Measurements from ENCODE around the gene GPC1. TPM values are rescaled to one million over a fixed set of nuclear protein-coding genes. Genes with fewer than 3 reads are reported as not detected.
A peak's percentile ranks its signal among the peaks of the same experiment; 100 is the strongest.
"Not testable (repeated sequence)": the region's sequence is repeated elsewhere in the genome, so short reads cannot be mapped to it uniquely, and the experiment has no call there.

Gene GPC1
- total and polyA plus RNA-seq, 10 of the 15 experiments (the other 5 are each of a cell fraction or from before 2014, with no cell fraction given), result 0.06 to 0.77 (median 0.23) TPM; not detected in 3

DNA sequence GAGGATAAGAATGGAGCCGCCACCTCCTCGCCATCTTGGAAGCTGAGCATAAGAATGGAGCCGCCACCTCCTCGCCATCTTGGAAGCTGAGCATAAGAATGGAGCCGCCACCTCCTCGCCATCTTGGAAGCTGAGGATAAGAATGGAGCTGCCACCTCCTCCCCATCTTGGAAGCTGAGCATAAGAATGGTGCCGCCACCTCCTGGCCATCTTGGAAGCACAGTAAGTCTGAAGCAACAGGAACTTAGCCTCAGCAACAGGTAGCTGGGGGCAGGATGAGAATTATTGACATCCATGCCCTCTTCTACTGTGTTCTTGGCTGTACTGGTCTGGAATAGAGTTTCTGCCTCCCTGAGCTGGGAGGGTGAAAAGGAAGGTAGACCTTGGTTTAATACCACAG lies 61.6 kb downstream of the GPC1 start:
- H3K79me2 ChIP-seq (ENCODE audit: control insufficient read depth, insufficient read depth, low read length); in situ Hi-C loops (cut with MboI); BruUV-seq (replicated peaks); H3K4me1 ChIP-seq (ENCODE audit: control insufficient read depth, insufficient read depth, low read length); H3K9me3 ChIP-seq (replicated peaks; ENCODE audit: control insufficient read depth, insufficient read depth, low read length); H2AFZ ChIP-seq (ENCODE audit: control insufficient read depth, low read depth, low read length); ATAC-seq; H3K9ac ChIP-seq (ENCODE audit: control insufficient read depth, insufficient read depth, low read length); POLR2A ChIA-PET; H4K20me1 ChIP-seq (ENCODE audit: control insufficient read depth, insufficient read depth); DNase-seq (ENCODE audit: low read depth, low spot score); H3K4me2 ChIP-seq (ENCODE audit: control insufficient read depth, insufficient read depth); intact Hi-C loops (cut with micrococcal nuclease; ENCODE audit: unreplicated experiment); H3K27ac ChIP-seq (ENCODE audit: control insufficient read depth, insufficient read depth); H3K4me3 ChIP-seq; H3K27me3 ChIP-seq (replicated peaks in 1 of 2; ENCODE audit: control insufficient read depth in 2 of 2, insufficient read depth in 2 of 2, low read length in 1 of 2); H3K36me3 ChIP-seq (ENCODE audit: control insufficient read depth in 2 of 2, insufficient read depth in 2 of 2, low read length in 1 of 2): not testable (repeated sequence)
- SMC1A ChIA-PET (ENCODE audit: uncharacterized antibody, unreplicated experiment), result interaction anchor here (1.7 to 1.8 kb wide), 2 partner anchors 17 to 343 kb away, joined by 3 to 6 read pairs; no protein-coding TSS in a partner anchor
- peak; percentile 56 for FAIRE-seq
- TF ChIP-seq, protein P1, sequence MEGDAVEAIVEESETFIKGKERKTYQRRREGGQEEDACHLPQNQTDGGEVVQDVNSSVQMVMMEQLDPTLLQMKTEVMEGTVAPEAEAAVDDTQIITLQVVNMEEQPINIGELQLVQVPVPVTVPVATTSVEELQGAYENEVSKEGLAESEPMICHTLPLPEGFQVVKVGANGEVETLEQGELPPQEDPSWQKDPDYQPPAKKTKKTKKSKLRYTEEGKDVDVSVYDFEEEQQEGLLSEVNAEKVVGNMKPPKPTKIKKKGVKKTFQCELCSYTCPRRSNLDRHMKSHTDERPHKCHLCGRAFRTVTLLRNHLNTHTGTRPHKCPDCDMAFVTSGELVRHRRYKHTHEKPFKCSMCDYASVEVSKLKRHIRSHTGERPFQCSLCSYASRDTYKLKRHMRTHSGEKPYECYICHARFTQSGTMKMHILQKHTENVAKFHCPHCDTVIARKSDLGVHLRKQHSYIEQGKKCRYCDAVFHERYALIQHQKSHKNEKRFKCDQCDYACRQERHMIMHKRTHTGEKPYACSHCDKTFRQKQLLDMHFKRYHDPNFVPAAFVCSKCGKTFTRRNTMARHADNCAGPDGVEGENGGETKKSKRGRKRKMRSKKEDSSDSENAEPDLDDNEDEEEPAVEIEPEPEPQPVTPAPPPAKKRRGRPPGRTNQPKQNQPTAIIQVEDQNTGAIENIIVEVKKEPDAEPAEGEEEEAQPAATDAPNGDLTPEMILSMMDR (IDR thresholded peaks at IDR 0.05 in 2 of 3, conservative IDR thresholded peaks at IDR 0.05 in 1 of 3; ENCODE audit: control insufficient read depth in 2 of 3, extremely low read depth in 1 of 3, insufficient read depth in 1 of 3, low read depth in 3 of 3, low read length in 3 of 3), result peak in 2 of 3 experiments; percentile 25 to 29; a peak in 2 of 6 replicates
- RAD21 ChIA-PET (ENCODE audit: unreplicated experiment), result interaction anchor here (1.3 kb wide), 1 partner anchor 436 kb away, joined by 3 read pairs; no protein-coding TSS in a partner anchor
- CTCF ChIA-PET, result interaction anchor here (1.6 kb wide), 1 partner anchor 18 kb away, joined by 3 read pairs; no protein-coding TSS in a partner anchor
- 97% methylated on average over 7 of the region's 7 CpGs for WGBS (ENCODE audit: insufficient coverage, insufficient replicate concordance, low lambda C conversion rate, missing lambda C conversion rate)

DNA sequence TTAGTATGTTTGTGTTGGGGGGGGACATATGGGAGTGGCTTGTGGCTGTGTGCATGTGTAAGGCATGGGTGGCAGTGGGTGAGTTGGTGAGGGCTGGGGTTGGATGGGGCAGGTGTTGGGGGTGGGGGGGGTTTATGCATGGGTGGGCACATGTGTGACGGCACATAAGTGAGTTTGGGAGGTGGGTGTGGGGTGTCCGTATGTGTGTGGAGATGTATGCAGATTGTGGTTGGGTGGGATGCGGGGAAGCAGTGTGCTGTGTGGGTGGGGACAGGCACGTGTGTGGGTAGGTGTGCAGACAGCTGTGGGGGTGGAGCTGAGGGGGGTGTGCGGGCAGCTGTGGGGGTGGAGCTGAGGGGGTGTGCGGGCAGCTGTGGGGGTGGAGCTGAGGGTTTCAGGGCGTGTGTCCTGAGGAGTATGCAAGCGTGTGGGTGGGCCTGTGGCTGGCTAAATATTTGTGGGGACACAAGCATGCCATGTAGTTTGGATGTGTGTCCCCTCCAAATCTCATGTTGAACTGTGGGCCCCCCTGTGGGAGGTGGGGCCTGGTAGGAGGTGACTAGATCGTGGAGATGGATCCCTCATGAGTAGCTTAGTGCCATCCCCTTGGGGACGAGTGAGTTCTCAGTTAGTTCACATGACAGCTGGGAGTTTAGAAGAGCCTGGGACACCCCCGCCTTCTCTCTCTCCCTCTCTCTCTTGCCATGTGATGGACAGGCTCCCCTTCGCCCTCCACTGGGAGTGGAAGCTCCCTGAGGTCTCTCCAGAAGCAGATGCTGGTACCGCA lies 62.9 kb downstream of the GPC1 start:
- 0 out of 4 replicates have a peak, but pooled peaks cover 0 to 2% of the 10 kb centered on the region in 2 experiments for H3K36me3 ChIP-seq (ENCODE audit: control insufficient read depth in 2 of 2, insufficient read depth in 2 of 2, low read length in 1 of 2)
- ChIA-PET RAD21 (ENCODE audit: unreplicated experiment) (interaction anchor here (1.3 kb wide), 1 partner anchor 437 kb away, joined by 3 read pairs; no protein-coding TSS in a partner anchor), POLR2A (no interaction called here), CTCF (no interaction called here), SMC1A (ENCODE audit: uncharacterized antibody, unreplicated experiment) (no interaction called here)
- 78% methylated on average over 8 of the region's 13 CpGs for WGBS (ENCODE audit: insufficient coverage, insufficient replicate concordance, low lambda C conversion rate, missing lambda C conversion rate)
- H3K27me3 ChIP-seq (replicated peaks in 1 of 2; ENCODE audit: control insufficient read depth in 2 of 2, insufficient read depth in 2 of 2, low read length in 1 of 2), result no peaks in the 10 kb centered on the region
- H3K4me3 ChIP-seq, result no peak overlapping the region
- no peaks in the 10 kb centered on the region for H4K20me1 ChIP-seq (ENCODE audit: control insufficient read depth, insufficient read depth)
- ATAC-seq, result no peak
- no peak for FAIRE-seq
- no peak overlapping the region for H2AFZ ChIP-seq (ENCODE audit: control insufficient read depth, low read depth, low read length)
- no peaks in the 10 kb centered on the region for H3K79me2 ChIP-seq (ENCODE audit: control insufficient read depth, insufficient read depth, low read length)
- H3K4me1 ChIP-seq (ENCODE audit: control insufficient read depth, insufficient read depth, low read length), result no peaks in the 10 kb centered on the region
- H3K9ac ChIP-seq (ENCODE audit: control insufficient read depth, insufficient read depth, low read length), result no peak overlapping the region
- H3K27ac ChIP-seq (ENCODE audit: control insufficient read depth, insufficient read depth), result no peak overlapping the region
- TF ChIP-seq EGR1 (IDR thresholded peaks at IDR 0.05; ENCODE audit: borderline replicate concordance in 1 of 2, low read depth in 2 of 2, low read length in 2 of 2) (peak in 1 of 2 experiments; percentile 44; a peak in 1 of 3 replicates), NFYA (IDR thresholded peaks at IDR 0.05; ENCODE audit: borderline replicate concordance, low read depth, low read length) (no peak)
- intact Hi-C loops (cut with micrococcal nuclease; ENCODE audit: unreplicated experiment) (no loop called here), in situ Hi-C loops (cut with MboI) (no loop called here)
- DNase-seq (ENCODE audit: low read depth, low spot score), result no peak
- no TSS peak for BruUV-seq (replicated peaks)
- H3K4me2 ChIP-seq (ENCODE audit: control insufficient read depth, insufficient read depth), result no peak overlapping the region
- H3K9me3 ChIP-seq (replicated peaks; ENCODE audit: control insufficient read depth, insufficient read depth, low read length), result no peaks in the 10 kb centered on the region; the same call in 1 of the 3 replicates
